Measurements from ENCODE around the gene OR7A10.

The OR7A10 gene

DNA sequence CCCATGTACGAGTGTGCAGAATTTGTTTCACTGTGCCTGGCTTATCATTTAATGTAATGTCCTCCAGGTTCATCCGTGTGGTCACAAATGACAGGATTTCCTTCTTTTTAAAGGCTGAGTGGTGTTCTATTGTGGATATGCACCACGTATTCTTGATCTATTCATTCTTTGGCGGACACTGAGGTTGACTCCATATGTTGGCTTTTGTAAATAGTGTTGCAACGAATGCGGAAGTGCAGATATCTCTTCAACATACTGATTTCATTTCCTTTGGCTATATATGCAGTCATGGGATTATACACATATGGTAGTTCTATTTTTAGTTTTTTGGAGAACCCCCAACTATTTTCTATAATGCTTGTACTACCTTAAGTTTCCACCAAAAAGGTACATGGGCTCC lies 26.8 kb downstream of the OR7A10 start:
- no peak overlapping the region for H3K4me3 ChIP-seq (ENCODE audit: low read depth, low read length)
- TF ChIP-seq, protein P1, sequence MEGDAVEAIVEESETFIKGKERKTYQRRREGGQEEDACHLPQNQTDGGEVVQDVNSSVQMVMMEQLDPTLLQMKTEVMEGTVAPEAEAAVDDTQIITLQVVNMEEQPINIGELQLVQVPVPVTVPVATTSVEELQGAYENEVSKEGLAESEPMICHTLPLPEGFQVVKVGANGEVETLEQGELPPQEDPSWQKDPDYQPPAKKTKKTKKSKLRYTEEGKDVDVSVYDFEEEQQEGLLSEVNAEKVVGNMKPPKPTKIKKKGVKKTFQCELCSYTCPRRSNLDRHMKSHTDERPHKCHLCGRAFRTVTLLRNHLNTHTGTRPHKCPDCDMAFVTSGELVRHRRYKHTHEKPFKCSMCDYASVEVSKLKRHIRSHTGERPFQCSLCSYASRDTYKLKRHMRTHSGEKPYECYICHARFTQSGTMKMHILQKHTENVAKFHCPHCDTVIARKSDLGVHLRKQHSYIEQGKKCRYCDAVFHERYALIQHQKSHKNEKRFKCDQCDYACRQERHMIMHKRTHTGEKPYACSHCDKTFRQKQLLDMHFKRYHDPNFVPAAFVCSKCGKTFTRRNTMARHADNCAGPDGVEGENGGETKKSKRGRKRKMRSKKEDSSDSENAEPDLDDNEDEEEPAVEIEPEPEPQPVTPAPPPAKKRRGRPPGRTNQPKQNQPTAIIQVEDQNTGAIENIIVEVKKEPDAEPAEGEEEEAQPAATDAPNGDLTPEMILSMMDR (IDR thresholded peaks at IDR 0.05; ENCODE audit: low read depth, low read length, missing control alignments) = no peak
- DNase-seq (ENCODE audit: low read depth) = no peak

DNA sequence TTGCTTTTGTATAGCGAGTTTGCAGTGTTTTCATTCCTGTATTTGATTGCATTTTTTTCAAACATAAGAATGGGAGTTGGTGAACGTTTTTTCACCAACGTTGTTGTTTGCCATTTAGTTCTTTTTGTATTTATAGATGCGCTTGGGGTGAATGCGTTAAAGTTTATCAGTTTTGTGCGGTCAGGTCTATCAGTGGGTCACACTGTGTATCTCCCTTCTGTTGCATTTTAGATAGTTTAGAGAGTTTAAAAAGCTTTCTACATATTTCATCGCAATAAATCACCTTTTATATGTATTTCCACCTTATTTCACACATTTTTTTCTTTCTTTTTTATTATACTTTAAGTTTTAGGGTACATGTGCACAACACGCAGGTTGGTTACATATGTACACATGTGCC lies 30.1 kb downstream of the OR7A10 start:
- DNase-seq (ENCODE audit: low read depth) = no peak
- TF ChIP-seq, protein P1 (IDR thresholded peaks at IDR 0.05; ENCODE audit: low read depth, low read length, missing control alignments) = no peak
- no peak overlapping the region for H3K4me3 ChIP-seq (ENCODE audit: low read depth, low read length)

- TF ChIP-seq, protein P1 (IDR thresholded peaks at IDR 0.05; ENCODE audit: low read depth, low read length, missing control alignments) = no peak
- no peak overlapping the region for H3K4me3 ChIP-seq (ENCODE audit: low read depth, low read length)
- no peak for DNase-seq (ENCODE audit: low read depth)
These were observed 31.7 kb downstream of the OR7A10 start for GRCh38 chr19:14817052-14817451.

GRCh38 chr19:14814982-14815652 lies 33.6 kb downstream of the OR7A10 start:
- H3K4me3 ChIP-seq (ENCODE audit: low read depth, low read length) = no peak overlapping the region
- no peak for DNase-seq (ENCODE audit: low read depth)
- TF ChIP-seq, protein P1 (IDR thresholded peaks at IDR 0.05; ENCODE audit: low read depth, low read length, missing control alignments) = no peak

- TF ChIP-seq, protein P1 (IDR thresholded peaks at IDR 0.05; ENCODE audit: low read depth, low read length, missing control alignments) = no peak
- no peak overlapping the region for H3K4me3 ChIP-seq (ENCODE audit: low read depth, low read length)
- no peak for DNase-seq (ENCODE audit: low read depth)
These were observed 39.3 kb downstream of the OR7A10 start for GRCh38 chr19:14809272-14810057.

GRCh38 chr19:14804765-14805164 lies 44.0 kb downstream of the OR7A10 start:
- TF ChIP-seq, protein P1 (IDR thresholded peaks at IDR 0.05; ENCODE audit: low read depth, low read length, missing control alignments) = no peak
- no peak for DNase-seq (ENCODE audit: low read depth)
- no peak overlapping the region for H3K4me3 ChIP-seq (ENCODE audit: low read depth, low read length)
